GM12878 (cell line): ENCODE data around the gene GIMAP8. TPM values are rescaled to one million over a fixed set of nuclear protein-coding genes. Genes with fewer than 3 reads are reported as not detected.
A peak's percentile ranks its signal among the peaks of the same experiment; 100 is the strongest.

Experiments
- ATAC-seq: fragments of 200-7000 bp; cut with Tn5 transposase; 3 replicates; pipeline ENCODE4 v1.9.1; 2020; ENCODE audit warnings: mild to moderate bottlenecking, moderate library complexity
- BruUV-seq: library from RNA; stranded (reverse); fragments of 400-500 nt; replicated peaks from 2 replicates; lab custom pipeline; 2021; lab: Mats Ljungman, UMichigan
- CTCF ChIA-PET: fragments of 300-600 bp; sonication (Branson Sonifier 250); formaldehyde crosslinking; extraction: SDS; loops from one replicate; lab custom pipeline; 2021; ENCODE audit warnings: inconsistent platforms; lab: Yijun Ruan, JAX
- POLR2A ChIA-PET: fragments of 350-600 bp; formaldehyde crosslinking; extraction: SDS; loops from one replicate; lab custom pipeline; 2021; ENCODE audit warnings: inconsistent platforms; lab: Charles Lee
- RAD21 ChIA-PET: fragments of 300-600 bp; sonication (Branson Sonifier 250); formaldehyde crosslinking; loops from one replicate; lab custom pipeline; 2023; ENCODE audit warnings: antibody characterized with exemption; ENCODE audit not compliant: unreplicated experiment; lab: Charles Lee
- SMC1A ChIA-PET: fragments of 300-600 bp; sonication (Branson Sonifier 250); formaldehyde crosslinking; loops from one replicate; lab custom pipeline; 2023; ENCODE audit not compliant: unreplicated experiment, uncharacterized antibody; lab: Charles Lee
- DNase-seq: peaks from one replicate; pipeline ENCODE4 v3.0.0-alpha.2; 2011; ENCODE audit warnings: low read depth, low spot score
- FAIRE-seq: peaks from 3 replicates; lab custom pipeline; 2011; peaks lifted over from hg19 to GRCh38; lab: Jason Lieb, UNC
- H2AFZ ChIP-seq: 2 replicates; pipeline ENCODE4 v1.6.0; 2011; ENCODE audit warnings: low read depth, low read length, control low read depth; ENCODE audit not compliant: control insufficient read depth
- H3K27ac ChIP-seq: 2 replicates; pipeline ENCODE4 v1.5.1; 2011; ENCODE audit warnings: control low read depth; ENCODE audit not compliant: control insufficient read depth, insufficient read depth
- H3K27me3 ChIP-seq, 2 experiments: replicated peaks in 1 of 2; 2 replicates each; pipeline versions ENCODE4 v1.6.0 to v1.6.1; 2011; ENCODE audit warnings: low read length in 1 of 2; ENCODE audit not compliant: control insufficient read depth in 2 of 2, insufficient read depth in 2 of 2
- H3K36me3 ChIP-seq, 2 experiments: 2 replicates each; pipeline ENCODE4 v1.5.1; 2011; ENCODE audit warnings: low read length in 1 of 2; ENCODE audit not compliant: control insufficient read depth in 2 of 2, insufficient read depth in 2 of 2
- H3K4me1 ChIP-seq: 2 replicates; pipeline ENCODE4 v1.6.1; 2011; ENCODE audit warnings: mild to moderate bottlenecking, low read length, moderate library complexity, mixed read lengths; ENCODE audit not compliant: control insufficient read depth, insufficient read depth
- H3K4me2 ChIP-seq: 2 replicates; pipeline ENCODE4 v1.6.0; 2011; ENCODE audit warnings: control low read depth; ENCODE audit not compliant: control insufficient read depth, insufficient read depth
- H3K4me3 ChIP-seq: fragments of 200-600 bp; sonication (generic); 2 replicates; pipeline ENCODE4 v1.5.1; 2016
- H3K79me2 ChIP-seq: 2 replicates; pipeline ENCODE4 v1.6.0; 2011; ENCODE audit warnings: low read length; ENCODE audit not compliant: control insufficient read depth, insufficient read depth
- H3K9ac ChIP-seq: 2 replicates; pipeline ENCODE4 v1.8.0; 2011; ENCODE audit warnings: low read length, control low read depth, mixed read lengths; ENCODE audit not compliant: control insufficient read depth, insufficient read depth
- H3K9me3 ChIP-seq: replicated peaks from 3 replicates; pipeline ENCODE4 v1.5.1; 2011; ENCODE audit warnings: mild to moderate bottlenecking, low read length; ENCODE audit not compliant: control insufficient read depth, insufficient read depth
- H4K20me1 ChIP-seq: 2 replicates; pipeline ENCODE4 v1.6.0; 2011; ENCODE audit not compliant: control insufficient read depth, insufficient read depth
- CBX5 ChIP-seq: sonication (generic); IDR thresholded peaks from 2 replicates; pipeline ENCODE4 v1.6.1; 2016; ENCODE audit warnings: low read depth, moderate library complexity, mild to moderate bottlenecking, inconsistent platforms
- CHD4 ChIP-seq: fragments of 200-600 bp; sonication (generic); IDR thresholded peaks from 2 replicates; pipeline ENCODE4 v1.6.1; 2016; ENCODE audit warnings: mild to moderate bottlenecking
- KDM1A ChIP-seq: fragments of 200-600 bp; sonication (generic); IDR thresholded peaks from 2 replicates; pipeline ENCODE4 v1.6.1; 2016; ENCODE audit warnings: borderline replicate concordance
- LARP7 ChIP-seq: fragments of 450-650 bp; IDR thresholded peaks from 2 replicates; pipeline ENCODE4 v1.6.1; 2017; ENCODE audit warnings: mild to moderate bottlenecking
- MYC ChIP-seq: IDR thresholded peaks from 2 replicates; pipeline ENCODE4 v1.6.1; 2011; ENCODE audit warnings: mild to moderate bottlenecking, low read length, moderate library complexity, inconsistent platforms; ENCODE audit not compliant: insufficient read depth, insufficient replicate concordance, insufficient read length, severe bottlenecking
- ZNF384 ChIP-seq: IDR thresholded peaks from 2 replicates; pipeline ENCODE4 v1.6.1; 2012; ENCODE audit warnings: low read depth, mild to moderate bottlenecking, low read length, improper control_type of control experiment, borderline replicate concordance
- WGBS: methylation state at CpG from one replicate; pipeline ENCODE4 v1.1.6; 2016; ENCODE audit warnings: low lambda C conversion rate; ENCODE audit not compliant: insufficient replicate concordance, insufficient coverage; ENCODE audit errors: missing lambda C conversion rate; 5-methylcytosine and 5-hydroxymethylcytosine counted together
- in situ Hi-C: fragments of 300-500 bp; cut with MboI; formaldehyde crosslinking; loops from 9 replicates; pipeline ENCODE4 v1.14.3; 2018; ENCODE audit warnings: mixed read lengths
- intact Hi-C: fragments of 100-400 bp; cut with micrococcal nuclease; formaldehyde crosslinking; loops from one replicate; pipeline ENCODE4 v1.14.2; 2022; ENCODE audit not compliant: unreplicated experiment
- polyA plus RNA-seq, 11 experiments: library from polyadenylated mRNA; depleted of rRNA in 4 of 11; unstranded in 6 of 11; stranded (reverse) in 5 of 11; fragments of >200 nt; fragmentation: Nextera tagmentation in 4 of 11; fragmentation: Illumina TruSeq in 1 of 11; extraction: Ambion mirVana in 4 of 11; extraction: Trizol in 1 of 11; gene quantifications; 1 replicate in 1 of 11; 2 replicates in 10 of 11; pipeline versions ENCODE4 v1.2.1 to v1.2.3, GENCODE V29; 2011 to 2016; ENCODE audit warnings: inconsistent platforms in 2 of 11, missing spikeins in 2 of 11, low read depth in 1 of 11
- total RNA-seq, 4 experiments: library from RNA; depleted of rRNA in 3 of 4; stranded (reverse); fragments of >200 nt in 3 of 4; fragmentation: Illumina TruSeq in 1 of 4; extraction: Trizol in 1 of 4; gene quantifications; 2 replicates each; pipeline versions ENCODE4 v1.2.1 to v1.2.3, GENCODE V29; 2013 to 2021
- TF ChIP-seq, protein P1 (sequence below): fragments of 450-650 bp; IDR thresholded peaks from 2 replicates; pipeline ENCODE4 v1.6.1; 2017; ENCODE audit warnings: antibody characterized with exemption, mild to moderate bottlenecking, moderate library complexity

GIMAP8 gene
- total and polyA plus RNA-seq, 10 of the 15 experiments (the other 5 are each of a cell fraction or from before 2014, with no cell fraction given) = 0.66 to 9.7 (median 4.7) TPM

DNA sequence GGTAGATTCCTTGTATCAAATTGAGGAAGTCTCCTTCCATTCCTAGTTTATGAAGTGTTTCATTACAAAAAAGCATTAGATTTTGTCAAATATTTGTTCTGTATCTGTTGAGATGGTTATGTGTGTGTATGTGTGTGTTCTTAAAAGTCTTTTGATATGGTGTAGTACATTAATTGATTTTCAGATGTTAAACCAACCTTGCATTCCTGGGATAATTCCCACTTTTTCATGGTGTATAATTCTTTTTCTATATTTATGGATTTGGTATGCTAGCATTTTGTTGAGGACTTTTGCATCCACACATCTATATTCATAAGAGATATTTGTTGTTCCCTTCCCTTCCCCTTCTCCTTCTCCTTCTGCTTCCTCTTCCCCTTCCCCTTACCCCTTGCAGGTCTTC, 8.9 kb upstream of the GIMAP8 start:
- H2AFZ ChIP-seq = no peak overlapping the region
- no TSS peak for BruUV-seq
- in situ Hi-C loops = no loop called here
- H3K4me3 ChIP-seq = no peak overlapping the region
- H4K20me1 ChIP-seq = no peaks in the 10 kb centered on the region
- peaks cover 54% of the 10 kb centered on the region for H3K79me2 ChIP-seq
- peaks cover 20 to 32% of the 10 kb centered on the region in 2 experiments; a peak in 3 of 4 replicates for H3K36me3 ChIP-seq
- intact Hi-C loops = loop anchor here (10.0 kb wide), 1 partner anchor 433 kb away; no protein-coding TSS in a partner anchor
- no peak overlapping the region for H3K4me2 ChIP-seq
- FAIRE-seq (no peak), ATAC-seq (no peak), DNase-seq (no peak)
- 0 out of 2 replicates have a peak, but pooled peaks have one; percentile 25 for TF ChIP-seq CBX5
- TF ChIP-seq MYC = no peak
- no peaks in the 10 kb centered on the region for H3K27me3 ChIP-seq
- ChIA-PET CTCF (no interaction called here), POLR2A (interaction anchor here (1.0 kb wide), 1 partner anchor 35 kb away, joined by 3 read pairs; no protein-coding TSS in a partner anchor), SMC1A (no interaction called here), RAD21 (no interaction called here)
- peaks cover 6% of the 10 kb centered on the region; the same call in 1 of the 2 replicates for H3K4me1 ChIP-seq
- H3K27ac ChIP-seq = no peak overlapping the region
- H3K9me3 ChIP-seq = peaks cover 24% of the 10 kb centered on the region
- H3K9ac ChIP-seq = no peak overlapping the region

DNA sequence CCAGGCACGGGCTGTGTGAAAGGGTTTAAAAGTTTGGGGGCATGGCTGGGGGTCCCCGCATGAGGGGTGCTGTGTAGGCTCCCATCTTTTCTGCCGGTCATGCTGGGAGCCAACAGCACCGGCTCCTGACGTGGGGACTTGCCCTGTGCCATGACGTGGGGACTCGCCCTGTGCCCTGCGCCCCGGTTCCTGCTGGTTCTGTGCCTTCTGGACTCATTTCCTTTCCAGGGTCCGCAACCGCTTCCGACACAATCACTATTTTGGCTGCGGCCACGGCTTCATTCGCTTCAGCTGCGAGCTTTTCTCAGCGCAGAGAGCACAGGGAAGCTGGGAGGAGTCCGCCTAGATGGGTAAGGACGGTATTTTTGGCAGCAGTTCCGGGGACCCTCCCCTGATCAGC, 7.6 kb upstream of the GIMAP8 start:
- intact Hi-C loops (loop anchor here (10.0 kb wide), 1 partner anchor 432 kb away; no protein-coding TSS in a partner anchor), in situ Hi-C loops (no loop called here)
- no peak for DNase-seq
- POLR2A ChIA-PET = no interaction called here
- RAD21 ChIA-PET = no interaction called here
- peaks cover 20 to 33% of the 10 kb centered on the region in 2 experiments; a peak in 3 of 4 replicates for H3K36me3 ChIP-seq
- no peak overlapping the region for H3K9ac ChIP-seq
- no peak overlapping the region for H2AFZ ChIP-seq
- H3K4me1 ChIP-seq = peaks cover 6% of the 10 kb centered on the region; the same call in 1 of the 2 replicates
- BruUV-seq = no TSS peak
- SMC1A ChIA-PET = no interaction called here
- no peak for ATAC-seq
- no peak overlapping the region for H3K27ac ChIP-seq
- FAIRE-seq = no peak
- H3K79me2 ChIP-seq = peaks cover 42% of the 10 kb centered on the region
- H3K27me3 ChIP-seq = no peaks in the 10 kb centered on the region
- H4K20me1 ChIP-seq = no peaks in the 10 kb centered on the region
- 92% methylated on average over 20 of the region's 20 CpGs for WGBS
- CTCF ChIA-PET = no interaction called here
- H3K4me3 ChIP-seq = no peak overlapping the region
- peaks cover 24% of the 10 kb centered on the region for H3K9me3 ChIP-seq
- no peak overlapping the region for H3K4me2 ChIP-seq
- TF ChIP-seq LARP7 = no peak
- TF ChIP-seq ZNF384 = no peak
- TF ChIP-seq, protein P1, sequence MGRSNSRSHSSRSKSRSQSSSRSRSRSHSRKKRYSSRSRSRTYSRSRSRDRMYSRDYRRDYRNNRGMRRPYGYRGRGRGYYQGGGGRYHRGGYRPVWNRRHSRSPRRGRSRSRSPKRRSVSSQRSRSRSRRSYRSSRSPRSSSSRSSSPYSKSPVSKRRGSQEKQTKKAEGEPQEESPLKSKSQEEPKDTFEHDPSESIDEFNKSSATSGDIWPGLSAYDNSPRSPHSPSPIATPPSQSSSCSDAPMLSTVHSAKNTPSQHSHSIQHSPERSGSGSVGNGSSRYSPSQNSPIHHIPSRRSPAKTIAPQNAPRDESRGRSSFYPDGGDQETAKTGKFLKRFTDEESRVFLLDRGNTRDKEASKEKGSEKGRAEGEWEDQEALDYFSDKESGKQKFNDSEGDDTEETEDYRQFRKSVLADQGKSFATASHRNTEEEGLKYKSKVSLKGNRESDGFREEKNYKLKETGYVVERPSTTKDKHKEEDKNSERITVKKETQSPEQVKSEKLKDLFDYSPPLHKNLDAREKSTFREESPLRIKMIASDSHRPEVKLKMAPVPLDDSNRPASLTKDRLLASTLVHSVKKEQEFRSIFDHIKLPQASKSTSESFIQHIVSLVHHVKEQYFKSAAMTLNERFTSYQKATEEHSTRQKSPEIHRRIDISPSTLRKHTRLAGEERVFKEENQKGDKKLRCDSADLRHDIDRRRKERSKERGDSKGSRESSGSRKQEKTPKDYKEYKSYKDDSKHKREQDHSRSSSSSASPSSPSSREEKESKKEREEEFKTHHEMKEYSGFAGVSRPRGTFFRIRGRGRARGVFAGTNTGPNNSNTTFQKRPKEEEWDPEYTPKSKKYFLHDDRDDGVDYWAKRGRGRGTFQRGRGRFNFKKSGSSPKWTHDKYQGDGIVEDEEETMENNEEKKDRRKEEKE = no peak
- no peak for TF ChIP-seq CHD4
- TF ChIP-seq KDM1A = no peak
